WTC11 (cell line): ENCODE data around the gene ZNF236. TPM values are rescaled to one million over a fixed set of nuclear protein-coding genes. Genes with fewer than 3 reads are reported as not detected.

ENCODE experiments used
- ATAC-seq: fragments of 200-7000 bp; cut with Tn5 transposase; 2 replicates; pipeline ENCODE4 v1.10.0; 2021; ENCODE audit warnings: mild to moderate bottlenecking, moderate library complexity
- CTCF ChIA-PET: fragments of 300-600 bp; sonication (Branson Sonifier 250); formaldehyde crosslinking; loops from one replicate; lab custom pipeline; 2021; ENCODE audit warnings: antibody characterized with exemption; lab: Charles Lee
- POLR2A ChIA-PET: fragments of 350-600 bp; sonication (Branson Sonifier 250); formaldehyde crosslinking; loops from one replicate; lab custom pipeline; 2021; ENCODE audit warnings: antibody characterized with exemption; lab: Charles Lee
- DNase-seq: peaks from one replicate; pipeline ENCODE4 v3.0.0; 2021; ENCODE audit warnings: low spot score
- H3K27ac Mint-ChIP-seq: 2 replicates; pipeline ENCODE4 v1.8.0; 2021; ENCODE audit warnings: mixed read lengths
- H3K27me3 Mint-ChIP-seq: 2 replicates; pipeline ENCODE4 v1.8.0; 2021; ENCODE audit warnings: low read depth, mild to moderate bottlenecking, moderate library complexity, mixed read lengths
- H3K36me3 Mint-ChIP-seq: 2 replicates; pipeline ENCODE4 v1.8.0; 2021; ENCODE audit warnings: mixed read lengths
- H3K4me1 Mint-ChIP-seq: 2 replicates; pipeline ENCODE4 v1.8.0; 2022; ENCODE audit warnings: mixed read lengths
- H3K4me3 Mint-ChIP-seq: 2 replicates; pipeline ENCODE4 v1.8.0; 2021; ENCODE audit warnings: mild to moderate bottlenecking, moderate library complexity, mixed read lengths
- H3K9me3 Mint-ChIP-seq: 2 replicates; pipeline ENCODE4 v1.8.0; 2021; ENCODE audit warnings: mixed read lengths
- ARID4B ChIP-seq: sonication (generic); formaldehyde crosslinking; IDR thresholded peaks from 2 replicates; pipeline ENCODE4 v1.8.0; 2023; ENCODE audit warnings: missing genetic modification reagents, mild to moderate bottlenecking, borderline replicate concordance
- CREM ChIP-seq: sonication (generic); formaldehyde crosslinking; IDR thresholded peaks from 2 replicates; pipeline ENCODE4 v1.8.1; 2022; ENCODE audit warnings: mild to moderate bottlenecking, missing genetic modification reagents, moderate library complexity
- ESRRA ChIP-seq: sonication (generic); formaldehyde crosslinking; IDR thresholded peaks from 2 replicates; pipeline ENCODE4 v1.8.1; 2022; ENCODE audit warnings: mild to moderate bottlenecking, missing genetic modification reagents, borderline replicate concordance
- ETV6 ChIP-seq: sonication (generic); formaldehyde crosslinking; IDR thresholded peaks from 2 replicates; pipeline ENCODE4 v1.8.1; 2022; ENCODE audit warnings: mild to moderate bottlenecking, missing genetic modification reagents
- FOXK1 ChIP-seq: sonication (generic); formaldehyde crosslinking; IDR thresholded peaks from 2 replicates; pipeline ENCODE4 v1.8.0; 2022; ENCODE audit warnings: mild to moderate bottlenecking, moderate library complexity, missing genetic modification reagents
- FOXP1 ChIP-seq: sonication (generic); formaldehyde crosslinking; IDR thresholded peaks from 2 replicates; pipeline ENCODE4 v1.8.0; 2022; ENCODE audit warnings: missing genetic modification reagents, mild to moderate bottlenecking, moderate library complexity, borderline replicate concordance
- HMGA2 ChIP-seq: fragments of 250-450 bp; sonication (Bioruptor Pico); IDR thresholded peaks from 2 replicates; pipeline ENCODE4 v1.4.0; 2021; ENCODE audit warnings: mild to moderate bottlenecking, moderate library complexity
- JUN ChIP-seq: sonication (generic); formaldehyde crosslinking; IDR thresholded peaks from 2 replicates; pipeline ENCODE4 v1.8.0; 2023; ENCODE audit warnings: mild to moderate bottlenecking, missing genetic modification reagents
- NFATC4 ChIP-seq: fragments of 250-450 bp; sonication (Bioruptor Pico); IDR thresholded peaks from 2 replicates; pipeline ENCODE4 v1.9.0; 2021; ENCODE audit warnings: mild to moderate bottlenecking
- SOX15 ChIP-seq: fragments of 250-450 bp; sonication (Bioruptor Pico); IDR thresholded peaks from 2 replicates; pipeline ENCODE4 v1.9.0; 2021; ENCODE audit warnings: mild to moderate bottlenecking
- TEAD4 ChIP-seq: sonication (generic); formaldehyde crosslinking; IDR thresholded peaks from 2 replicates; pipeline ENCODE4 v1.8.0; 2022; ENCODE audit warnings: mild to moderate bottlenecking, missing genetic modification reagents
- ZNF232 ChIP-seq: sonication (generic); formaldehyde crosslinking; IDR thresholded peaks from 2 replicates; pipeline ENCODE4 v1.8.0; 2022; ENCODE audit warnings: mild to moderate bottlenecking, missing genetic modification reagents
- ZNF532 ChIP-seq: fragments of 250-450 bp; sonication (Bioruptor Pico); IDR thresholded peaks from 2 replicates; pipeline ENCODE4 v1.9.0; 2021; ENCODE audit warnings: mild to moderate bottlenecking, borderline replicate concordance
- total RNA-seq: library from RNA; stranded (reverse); gene quantifications from 3 replicates; pipeline ENCODE4 v1.2.3, GENCODE V29; 2021
- TF ChIP-seq, protein P1 (sequence below): sonication (generic); formaldehyde crosslinking; IDR thresholded peaks from 2 replicates; pipeline ENCODE4 v1.8.0; 2022; ENCODE audit warnings: mild to moderate bottlenecking, missing genetic modification reagents
- TF ChIP-seq, protein P2 (sequence below): sonication (generic); formaldehyde crosslinking; IDR thresholded peaks from 2 replicates; pipeline ENCODE4 v1.8.1; 2023; ENCODE audit warnings: mild to moderate bottlenecking, moderate library complexity, missing genetic modification reagents
- TF ChIP-seq, protein P3 (sequence below): fragments of 250-450 bp; sonication (Bioruptor Pico); IDR thresholded peaks from 2 replicates; pipeline ENCODE4 v1.9.0; 2021; ENCODE audit warnings: mild to moderate bottlenecking

The ZNF236 gene
- total RNA-seq, 1 experiment from 2014 or later, result 19.9 TPM

DNA sequence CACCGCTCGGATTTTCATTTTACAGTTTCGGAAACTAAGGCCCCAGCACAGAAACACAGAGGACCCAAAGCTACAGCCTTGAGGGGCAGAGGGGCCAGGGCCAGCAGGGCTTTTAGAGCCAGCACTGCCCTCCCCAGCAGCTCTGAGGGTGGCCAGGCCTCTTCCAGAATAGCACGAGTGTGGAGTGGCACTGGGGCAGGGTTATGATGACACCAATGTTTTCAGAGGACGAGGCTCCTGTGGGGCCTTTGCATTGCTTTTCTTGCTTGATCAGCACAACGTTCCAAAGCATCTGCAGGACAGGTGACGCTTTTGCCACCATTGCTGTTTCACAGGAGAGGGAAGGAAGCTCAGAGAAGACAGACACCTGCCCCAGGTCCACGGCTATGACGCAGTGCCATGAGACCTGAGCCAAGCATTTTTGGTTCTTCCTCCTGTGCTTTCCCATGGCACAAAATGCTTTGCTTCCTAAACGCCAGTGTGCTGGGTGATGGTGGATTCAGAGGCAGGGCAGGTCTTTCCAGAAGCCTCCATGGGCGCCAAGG is 183.4 kb downstream of the ZNF236 start:
- H3K4me3 Mint-ChIP-seq, result no peak overlapping the region
- H3K27me3 Mint-ChIP-seq, result no peaks in the 10 kb centered on the region
- H3K9me3 Mint-ChIP-seq, result no peaks in the 10 kb centered on the region
- H3K36me3 Mint-ChIP-seq, result no peaks in the 10 kb centered on the region
- no peak for ATAC-seq
- H3K4me1 Mint-ChIP-seq, result peaks cover 28% of the 10 kb centered on the region
- TF ChIP-seq ZNF532 (CRISPR knock-in tag), result no peak
- no peak for TF ChIP-seq TEAD4
- TF ChIP-seq, all 79 proteins: peak for 0
- CTCF ChIA-PET, result interaction anchor here (1.2 to 1.3 kb wide), 2 partner anchors 50 to 56 kb away, joined by 6 to 7 read pairs; no protein-coding TSS in a partner anchor
- no peak overlapping the region for H3K27ac Mint-ChIP-seq
- no peak for DNase-seq
- POLR2A ChIA-PET, result no interaction called here

DNA sequence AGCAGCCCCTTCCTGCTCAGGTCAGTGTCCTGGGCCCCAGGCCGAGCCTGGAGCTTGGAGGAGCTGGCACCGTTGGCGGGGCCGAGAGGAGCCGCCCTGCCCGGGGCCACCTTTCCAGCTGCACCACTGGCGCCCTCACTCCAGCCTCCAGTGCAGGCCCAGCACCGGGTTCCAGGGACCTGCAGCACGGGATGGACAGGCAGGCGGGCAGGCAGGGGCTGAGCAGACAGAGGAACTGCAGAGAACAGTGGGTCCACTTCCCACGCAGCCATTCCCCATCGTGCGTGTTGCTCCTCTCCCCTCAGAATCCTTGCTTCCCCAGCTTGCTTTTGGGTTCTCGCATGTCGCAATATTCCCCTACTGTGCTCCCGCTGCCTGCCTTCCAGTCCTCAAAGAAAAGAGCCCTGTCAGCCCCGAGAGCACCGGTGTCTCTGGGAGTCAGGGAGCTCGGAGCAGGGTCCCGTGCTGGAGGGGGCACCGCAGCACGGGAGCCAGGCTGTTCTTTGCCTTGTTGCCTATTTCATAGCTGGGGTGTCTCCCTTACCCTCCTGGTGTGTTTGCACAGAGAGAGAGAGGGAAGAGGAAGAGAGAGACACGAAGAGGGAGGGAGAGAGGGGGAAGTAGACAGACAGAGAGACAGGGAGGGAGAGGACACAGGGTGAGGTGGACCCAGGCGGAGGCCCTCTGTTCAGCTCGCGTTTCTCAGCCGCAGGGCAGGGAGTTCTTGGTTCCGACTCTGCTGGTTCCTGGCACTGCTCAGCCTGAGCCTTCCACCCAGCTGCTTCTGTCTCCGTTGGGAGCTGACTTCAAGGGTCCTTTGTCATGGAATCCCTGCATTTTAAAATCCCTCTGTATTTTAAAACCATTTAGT is 184.2 kb downstream of the ZNF236 start:
- Mint-ChIP-seq H3K4me3 (no peak overlapping the region), H3K27me3 (no peaks in the 10 kb centered on the region), H3K4me1 (peaks cover 36% of the 10 kb centered on the region), H3K9me3 (no peaks in the 10 kb centered on the region), H3K27ac (peak overlapping the region; percentile 68), H3K36me3 (no peaks in the 10 kb centered on the region)
- ChIA-PET POLR2A (interaction anchor here (1.2 kb wide), 1 partner anchor 51 kb away, joined by 3 read pairs; no protein-coding TSS in a partner anchor), CTCF (interaction anchor here (0.8 to 1.3 kb wide), 5 partner anchors 37 to 656 kb away, joined by 3 to 7 read pairs (median 4); no protein-coding TSS in a partner anchor)
- TF ChIP-seq ZNF232, result no peak
- TF ChIP-seq, protein P1, sequence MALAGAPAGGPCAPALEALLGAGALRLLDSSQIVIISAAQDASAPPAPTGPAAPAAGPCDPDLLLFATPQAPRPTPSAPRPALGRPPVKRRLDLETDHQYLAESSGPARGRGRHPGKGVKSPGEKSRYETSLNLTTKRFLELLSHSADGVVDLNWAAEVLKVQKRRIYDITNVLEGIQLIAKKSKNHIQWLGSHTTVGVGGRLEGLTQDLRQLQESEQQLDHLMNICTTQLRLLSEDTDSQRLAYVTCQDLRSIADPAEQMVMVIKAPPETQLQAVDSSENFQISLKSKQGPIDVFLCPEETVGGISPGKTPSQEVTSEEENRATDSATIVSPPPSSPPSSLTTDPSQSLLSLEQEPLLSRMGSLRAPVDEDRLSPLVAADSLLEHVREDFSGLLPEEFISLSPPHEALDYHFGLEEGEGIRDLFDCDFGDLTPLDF (CRISPR knock-in tag), result no peak
- no peak for TF ChIP-seq FOXK1 (CRISPR knock-in tag)
- no peak for TF ChIP-seq FOXP1 (CRISPR knock-in tag)
- TF ChIP-seq NFATC4 (CRISPR knock-in tag), result no peak
- ATAC-seq (peak; percentile 61), DNase-seq (no peak)

- DNase-seq, result no peak
- Mint-ChIP-seq H3K27ac (peak overlapping the region; percentile 68), H3K4me3 (no peak overlapping the region), H3K36me3 (no peaks in the 10 kb centered on the region), H3K4me1 (peaks cover 43% of the 10 kb centered on the region), H3K9me3 (no peaks in the 10 kb centered on the region), H3K27me3 (no peaks in the 10 kb centered on the region)
- ChIA-PET POLR2A (interaction anchor here (1.2 kb wide), 1 partner anchor 52 kb away, joined by 3 read pairs; no protein-coding TSS in a partner anchor), CTCF (interaction anchor here (0.8 to 1.3 kb wide), 5 partner anchors 36 to 655 kb away, joined by 3 to 7 read pairs (median 4); no protein-coding TSS in a partner anchor)
- ATAC-seq, result no peak
- TF ChIP-seq CREM (CRISPR knock-in tag) (no peak), ESRRA (CRISPR knock-in tag) (no peak), HMGA2 (no peak), ETV6 (CRISPR knock-in tag) (no peak), JUN (CRISPR knock-in tag) (no peak), SOX15 (no peak), ARID4B (CRISPR knock-in tag) (no peak)
- TF ChIP-seq, protein P2, sequence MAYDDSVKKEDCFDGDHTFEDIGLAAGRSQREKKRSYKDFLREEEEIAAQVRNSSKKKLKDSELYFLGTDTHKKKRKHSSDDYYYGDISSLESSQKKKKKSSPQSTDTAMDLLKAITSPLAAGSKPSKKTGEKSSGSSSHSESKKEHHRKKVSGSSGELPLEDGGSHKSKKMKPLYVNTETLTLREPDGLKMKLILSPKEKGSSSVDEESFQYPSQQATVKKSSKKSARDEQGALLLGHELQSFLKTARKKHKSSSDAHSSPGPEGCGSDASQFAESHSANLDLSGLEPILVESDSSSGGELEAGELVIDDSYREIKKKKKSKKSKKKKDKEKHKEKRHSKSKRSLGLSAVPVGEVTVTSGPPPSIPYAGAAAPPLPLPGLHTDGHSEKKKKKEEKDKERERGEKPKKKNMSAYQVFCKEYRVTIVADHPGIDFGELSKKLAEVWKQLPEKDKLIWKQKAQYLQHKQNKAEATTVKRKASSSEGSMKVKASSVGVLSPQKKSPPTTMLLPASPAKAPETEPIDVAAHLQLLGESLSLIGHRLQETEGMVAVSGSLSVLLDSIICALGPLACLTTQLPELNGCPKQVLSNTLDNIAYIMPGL (CRISPR knock-in tag), result no peak
- TF ChIP-seq, protein P3, sequence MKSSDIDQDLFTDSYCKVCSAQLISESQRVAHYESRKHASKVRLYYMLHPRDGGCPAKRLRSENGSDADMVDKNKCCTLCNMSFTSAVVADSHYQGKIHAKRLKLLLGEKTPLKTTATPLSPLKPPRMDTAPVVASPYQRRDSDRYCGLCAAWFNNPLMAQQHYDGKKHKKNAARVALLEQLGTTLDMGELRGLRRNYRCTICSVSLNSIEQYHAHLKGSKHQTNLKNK (CRISPR knock-in tag), result no peak
Observed at GRCh38 chr18:77007251-77007650, 184.9 kb downstream of the ZNF236 start.
